Right ventricle myocardium superior (tissue), 1 donor: ENCODE results near the gene ASIC1. TPM values are rescaled to one million over a fixed set of nuclear protein-coding genes. Genes with fewer than 3 reads are reported as not detected.

Experiments
- ATAC-seq: fragments of 200-7000 bp; cut with Tn5 transposase; one replicate; pipeline ENCODE4 v1.9.1; 2020; ENCODE audit warnings: mild to moderate bottlenecking; ENCODE audit not compliant: poor library complexity
- DNase-seq: peaks from one replicate; pipeline ENCODE4 v3.0.0-alpha.2; 2020
- intact Hi-C: fragments of 100-400 bp; cut with DNase I; formaldehyde crosslinking; loops from one replicate; pipeline ENCODE4 v1.11.2; 2022
- total RNA-seq: library from RNA; stranded (reverse); fragmentation: NEBNext Ultra II Directional; extraction: Animal tissue kit (Norgen Biotek cat#: 25700); gene quantifications from one replicate; pipeline ENCODE4 v1.2.1, GENCODE V29; 2021
- donor health status: DM: no; HTN: yes; CAD: no; lungs with severe emphysema.

The ASIC1 gene
- total RNA-seq, 1 donor from 2014 or later, result 1.6 TPM

GRCh38 chr12:50100561-50100960 lies 43.2 kb downstream of the ASIC1 start:
- no peak for DNase-seq
- intact Hi-C loops, result no loop called here
- no peak for ATAC-seq

DNA sequence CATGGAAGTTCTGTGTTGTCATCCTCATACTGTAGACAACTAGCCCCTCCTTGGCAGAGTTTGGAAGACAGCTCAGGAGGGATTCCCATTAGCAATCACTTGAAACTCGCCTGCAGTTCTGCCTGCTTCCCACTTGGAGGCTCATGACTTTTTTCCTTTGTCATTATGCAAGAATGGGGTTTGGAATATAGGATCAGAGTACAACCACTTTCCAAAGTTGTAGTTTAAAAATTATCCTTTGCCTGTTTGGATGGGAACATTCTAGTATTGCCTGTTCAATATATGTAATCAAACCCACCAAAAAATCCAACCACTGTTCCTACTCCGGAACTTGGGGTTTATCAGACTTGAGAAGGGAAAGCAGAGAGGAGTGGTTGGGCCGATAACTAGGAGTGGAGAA lies 44.3 kb downstream of the ASIC1 start:
- intact Hi-C loops, result no loop called here
- DNase-seq, result no peak
- ATAC-seq, result no peak

- DNase-seq, result no peak
- intact Hi-C loops, result no loop called here
Measured at GRCh38 chr12:50102131-50102531, 44.7 kb downstream of the ASIC1 start.

DNA sequence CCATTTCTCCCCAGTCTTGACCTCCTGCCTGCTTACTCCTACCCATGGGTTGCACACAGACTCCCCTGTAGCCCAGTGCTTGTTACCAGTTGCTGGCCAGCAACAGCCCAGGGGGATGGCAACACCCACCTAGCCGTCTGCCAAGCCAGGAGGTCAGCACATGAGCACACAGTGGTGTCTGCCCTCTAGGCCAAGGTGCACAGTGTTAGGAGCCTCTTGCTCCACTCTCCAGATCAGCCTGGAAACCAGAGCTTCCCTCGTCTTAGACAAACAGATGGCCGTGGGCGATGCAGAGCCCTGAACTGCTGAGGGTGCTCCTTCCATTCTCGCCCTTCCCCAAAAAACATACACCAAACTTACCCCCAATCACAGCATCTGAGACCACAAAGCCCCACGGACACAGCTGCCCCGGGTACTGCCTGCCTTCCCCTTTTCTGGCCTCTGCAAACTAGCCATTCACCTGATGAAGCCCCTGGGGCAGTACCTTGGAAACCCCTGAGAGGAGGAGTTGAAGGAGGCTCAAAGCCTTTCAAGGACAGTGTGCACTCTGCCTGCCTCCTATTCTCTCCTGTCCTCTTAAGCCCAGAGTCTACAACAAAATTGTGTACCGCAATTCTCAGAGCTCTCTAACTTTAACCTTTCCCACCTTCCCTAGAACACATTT lies 45.4 kb downstream of the ASIC1 start:
- DNase-seq (no peak), ATAC-seq (peak; percentile 11)
- intact Hi-C loops, result no loop called here

More at GRCh38 chr12:50102131-50102531, 44.7 kb downstream of the ASIC1 start:
- no peak for ATAC-seq

DNA sequence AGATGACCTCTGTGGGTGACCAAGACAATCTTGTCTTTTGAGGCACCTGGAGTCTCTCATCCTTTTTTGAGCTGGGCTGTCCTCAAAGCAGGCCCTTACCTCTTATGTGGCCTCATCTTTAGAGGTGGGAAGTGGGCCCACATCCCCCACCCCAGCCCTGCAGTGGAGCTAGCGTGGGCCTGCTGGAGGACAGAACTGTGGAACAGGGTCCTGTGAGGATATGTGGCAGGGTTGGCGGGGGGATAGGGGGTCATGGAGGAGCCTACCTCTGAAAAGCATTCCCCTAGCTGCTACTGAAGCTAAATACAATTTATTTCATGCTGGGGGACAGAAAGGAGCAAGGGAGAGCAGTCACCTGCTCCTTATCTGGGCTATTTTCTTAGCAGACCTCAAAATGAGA lies 46.0 kb downstream of the ASIC1 start:
- intact Hi-C loops, result no loop called here
- DNase-seq (no peak), ATAC-seq (no peak)

DNA sequence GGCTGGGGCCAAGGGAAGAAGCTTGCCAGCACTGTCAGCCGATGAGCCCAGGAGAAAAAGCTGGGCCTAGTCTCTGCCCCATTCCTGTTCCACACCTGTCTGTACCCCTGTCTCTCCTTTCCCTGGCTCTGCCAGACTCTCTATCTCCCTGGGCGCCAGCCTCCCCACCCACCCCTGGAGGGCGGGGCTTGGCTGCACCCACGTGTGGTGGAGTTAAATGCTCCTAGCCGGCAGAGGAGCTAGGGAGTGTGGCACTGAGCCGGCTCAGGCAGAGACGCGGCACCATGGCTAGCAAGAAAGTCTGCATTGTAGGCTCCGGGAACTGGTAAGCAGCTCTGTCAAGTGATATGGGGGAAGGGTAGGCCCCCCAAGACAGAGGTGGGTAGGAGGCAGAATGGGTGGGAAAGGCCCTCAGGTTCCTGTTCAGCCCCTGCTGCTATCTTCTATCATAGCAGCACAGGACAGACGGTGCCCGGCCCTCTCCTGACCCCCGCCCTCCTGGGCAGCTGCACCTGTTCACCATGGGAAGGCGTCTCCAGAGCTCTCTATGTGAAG lies 46.4 kb downstream of the ASIC1 start, which contains the start of gene GPD1:
Gene GPD1 (plus strand): TSS at position 242 of the 555 bp plus-strand sequence. CDS start 43 bp downstream, at position 285.
- DNase-seq (peak; percentile 83), ATAC-seq (peak; percentile 90)
- intact Hi-C loops, result no loop called here

GRCh38 chr12:50104417-50105366 lies 47.3 kb downstream of the ASIC1 start:
- DNase-seq, result peak; percentile 69
- intact Hi-C loops, result no loop called here
- peak; percentile 28 for ATAC-seq

GRCh38 chr12:50105913-50106450 lies 48.6 kb downstream of the ASIC1 start:
- DNase-seq (no peak), ATAC-seq (no peak)
- intact Hi-C loops, result no loop called here

DNA sequence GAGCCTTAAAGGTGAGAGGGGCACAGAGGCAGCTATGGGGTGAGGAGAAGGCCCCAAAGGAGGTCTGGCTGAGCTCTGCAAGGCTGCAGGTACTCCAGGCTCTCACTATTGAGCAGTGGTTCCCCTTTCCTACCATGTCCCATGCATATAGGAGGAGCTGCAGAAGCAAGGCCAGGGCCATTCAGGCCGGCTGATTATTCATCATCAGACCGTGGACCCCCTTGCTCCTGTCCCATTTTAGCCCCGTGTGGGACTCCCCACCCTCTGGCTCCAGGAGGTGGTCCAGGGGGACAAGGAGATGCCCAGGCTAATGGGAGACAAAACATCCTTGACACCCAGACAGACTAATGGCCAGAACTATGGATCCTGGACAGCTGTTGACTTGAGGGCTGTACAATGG lies 49.5 kb downstream of the ASIC1 start:
- DNase-seq (no peak), ATAC-seq (no peak)
- intact Hi-C loops, result no loop called here

DNA sequence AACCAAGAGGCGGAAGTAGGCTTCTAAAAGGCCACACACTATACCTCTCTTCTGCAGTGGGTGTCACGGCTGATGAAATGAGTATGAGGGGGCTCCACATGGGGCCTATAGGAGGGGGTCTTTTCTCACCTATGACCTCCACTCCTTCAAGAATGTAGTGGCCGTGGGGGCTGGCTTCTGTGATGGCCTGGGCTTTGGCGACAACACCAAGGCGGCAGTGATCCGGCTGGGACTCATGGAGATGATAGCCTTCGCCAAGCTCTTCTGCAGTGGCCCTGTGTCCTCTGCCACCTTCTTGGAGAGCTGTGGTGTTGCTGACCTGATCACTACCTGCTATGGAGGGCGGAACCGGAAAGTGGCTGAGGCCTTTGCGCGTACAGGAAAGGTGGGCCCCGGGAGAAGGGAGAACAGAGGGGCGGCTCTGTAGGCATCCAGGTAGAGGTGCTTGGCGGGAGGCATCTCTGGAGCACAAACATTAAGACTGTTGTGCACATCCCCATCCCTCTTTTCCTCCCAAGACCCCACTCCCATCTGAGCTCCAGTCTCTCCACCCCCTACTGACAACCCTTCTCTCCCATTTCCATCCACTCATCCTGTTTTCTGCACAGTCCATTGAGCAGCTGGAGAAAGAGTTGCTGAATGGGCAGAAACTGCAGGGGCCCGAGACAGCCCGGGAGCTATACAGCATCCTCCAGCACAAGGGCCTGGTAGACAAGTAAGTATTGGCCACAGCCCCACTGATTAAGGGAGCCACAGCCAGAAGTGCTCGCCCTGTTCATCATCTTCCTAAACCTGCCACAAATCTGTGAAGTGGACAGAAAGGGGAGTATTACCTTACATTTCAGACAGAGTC lies 50.2 kb downstream of the ASIC1 start:
- DNase-seq, result no peak
- ATAC-seq, result no peak
- intact Hi-C loops, result no loop called here

GRCh38 chr12:50109319-50109718 lies 51.9 kb downstream of the ASIC1 start:
- ATAC-seq (no peak), DNase-seq (no peak)
- intact Hi-C loops, result no loop called here

- DNase-seq, result peak; percentile 69
Measured at GRCh38 chr12:50110127-50110761, 52.8 kb downstream of the ASIC1 start.

GRCh38 chr12:50110762-50111351 lies 53.5 kb downstream of the ASIC1 start:
- ATAC-seq (peak; percentile 63), DNase-seq (peak; percentile 87)
- intact Hi-C loops, result no loop called here

More at GRCh38 chr12:50110127-50110761, 52.8 kb downstream of the ASIC1 start:
- intact Hi-C loops, result no loop called here
- ATAC-seq, result peak; percentile 11

DNA sequence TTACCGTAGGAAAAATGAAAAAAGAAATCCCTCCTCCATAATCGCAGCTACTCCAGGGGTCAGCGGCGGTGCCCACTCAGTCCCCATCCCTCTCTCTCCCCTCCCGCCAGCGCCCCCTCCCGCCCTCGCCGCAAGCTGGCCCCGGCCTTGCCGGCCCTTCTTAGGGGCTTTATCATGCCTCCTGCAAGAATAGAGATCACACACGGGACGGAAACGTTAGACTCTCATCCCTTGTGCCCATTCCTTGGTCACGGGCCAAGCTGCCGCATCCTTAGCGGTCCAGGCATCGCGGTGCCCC lies 53.9 kb downstream of the ASIC1 start:
- intact Hi-C loops, result no loop called here
- DNase-seq (no peak), ATAC-seq (peak; percentile 6)

GRCh38 chr12:50111693-50112455 lies 54.5 kb downstream of the ASIC1 start, which contains the start of gene COX14:
COX14 (plus strand) TSS chr12:50112236; CDS start chr12:50120044, 7,808 bp downstream.
- peak; percentile 99 for DNase-seq
- intact Hi-C loops, result no loop called here
- ATAC-seq, result peak; percentile 87

- no peak for DNase-seq
- ATAC-seq, result peak; percentile 1
- intact Hi-C loops, result no loop called here
Measured at GRCh38 chr12:50112456-50113218, 55.2 kb downstream of the ASIC1 start.
